ENCODE measurements around the gene VDR. TPM values are rescaled to one million over a fixed set of nuclear protein-coding genes. Genes with fewer than 3 reads are reported as not detected.
A peak's percentile ranks its signal among the peaks of the same experiment; 100 is the strongest.

Gene VDR
- total RNA-seq, 1 donor from 2014 or later = 6.7 TPM

DNA sequence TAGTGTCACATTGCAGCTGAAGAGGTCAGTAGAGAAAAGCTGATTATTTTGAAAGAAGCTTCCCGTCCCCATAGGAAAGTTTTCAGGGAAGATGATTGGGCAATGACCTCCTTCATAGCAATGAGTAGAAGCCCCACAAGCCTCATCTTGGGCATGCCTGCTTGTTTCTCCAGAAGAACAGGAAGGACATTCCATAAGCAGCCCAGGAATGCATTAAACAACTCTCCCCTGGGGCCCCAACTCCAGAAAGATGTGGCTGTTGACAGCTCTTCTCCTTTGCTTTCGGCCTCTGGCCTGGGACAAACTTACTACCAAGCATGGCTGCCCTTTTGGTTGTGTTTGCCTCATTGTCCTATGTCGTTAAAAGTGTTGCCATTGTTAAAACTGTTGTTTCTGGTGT lies 5.7 kb upstream of the VDR start:
- no peak for DNase-seq (ENCODE audit: low read depth)
- no peak overlapping the region for H3K4me3 ChIP-seq (ENCODE audit: low read depth, low read length)
- TF ChIP-seq, protein P1, sequence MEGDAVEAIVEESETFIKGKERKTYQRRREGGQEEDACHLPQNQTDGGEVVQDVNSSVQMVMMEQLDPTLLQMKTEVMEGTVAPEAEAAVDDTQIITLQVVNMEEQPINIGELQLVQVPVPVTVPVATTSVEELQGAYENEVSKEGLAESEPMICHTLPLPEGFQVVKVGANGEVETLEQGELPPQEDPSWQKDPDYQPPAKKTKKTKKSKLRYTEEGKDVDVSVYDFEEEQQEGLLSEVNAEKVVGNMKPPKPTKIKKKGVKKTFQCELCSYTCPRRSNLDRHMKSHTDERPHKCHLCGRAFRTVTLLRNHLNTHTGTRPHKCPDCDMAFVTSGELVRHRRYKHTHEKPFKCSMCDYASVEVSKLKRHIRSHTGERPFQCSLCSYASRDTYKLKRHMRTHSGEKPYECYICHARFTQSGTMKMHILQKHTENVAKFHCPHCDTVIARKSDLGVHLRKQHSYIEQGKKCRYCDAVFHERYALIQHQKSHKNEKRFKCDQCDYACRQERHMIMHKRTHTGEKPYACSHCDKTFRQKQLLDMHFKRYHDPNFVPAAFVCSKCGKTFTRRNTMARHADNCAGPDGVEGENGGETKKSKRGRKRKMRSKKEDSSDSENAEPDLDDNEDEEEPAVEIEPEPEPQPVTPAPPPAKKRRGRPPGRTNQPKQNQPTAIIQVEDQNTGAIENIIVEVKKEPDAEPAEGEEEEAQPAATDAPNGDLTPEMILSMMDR (conservative IDR thresholded peaks at IDR 0.05; ENCODE audit: low read depth, low read length) = no peak

DNA sequence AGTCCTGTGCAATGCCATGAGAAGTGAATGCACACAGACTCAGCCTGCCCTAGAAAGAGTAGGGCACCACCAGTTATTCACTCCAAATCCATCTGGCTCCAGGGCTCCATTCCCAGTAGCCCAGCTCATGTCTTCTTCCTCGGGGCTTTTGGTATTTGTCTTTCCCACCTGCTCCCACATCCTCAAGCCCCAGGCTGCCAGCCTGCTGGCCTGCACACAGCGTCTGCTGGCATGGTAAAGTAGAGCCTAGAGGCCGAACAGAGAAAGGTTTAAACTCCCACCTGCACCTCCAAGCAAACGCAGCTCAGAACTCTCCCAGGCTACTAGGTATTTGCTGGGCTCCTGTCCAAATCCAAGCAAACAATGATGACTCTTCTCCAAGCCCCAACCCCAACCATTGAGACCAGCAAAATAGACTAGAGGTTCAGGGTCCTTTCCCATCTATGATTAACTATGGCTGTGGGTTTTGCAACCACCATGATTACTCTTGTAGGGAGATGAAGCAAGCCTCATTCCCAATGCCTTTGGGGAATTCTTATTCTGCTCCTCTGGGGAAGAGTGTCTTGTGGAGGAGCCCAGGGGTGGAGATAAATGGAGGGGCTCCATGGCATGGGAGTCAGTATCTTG lies 5.2 kb upstream of the VDR start:
- DNase-seq (ENCODE audit: low read depth) = no peak
- TF ChIP-seq, protein P1 (conservative IDR thresholded peaks at IDR 0.05; ENCODE audit: low read depth, low read length) = no peak
- H3K4me3 ChIP-seq (ENCODE audit: low read depth, low read length) = no peak overlapping the region

DNA sequence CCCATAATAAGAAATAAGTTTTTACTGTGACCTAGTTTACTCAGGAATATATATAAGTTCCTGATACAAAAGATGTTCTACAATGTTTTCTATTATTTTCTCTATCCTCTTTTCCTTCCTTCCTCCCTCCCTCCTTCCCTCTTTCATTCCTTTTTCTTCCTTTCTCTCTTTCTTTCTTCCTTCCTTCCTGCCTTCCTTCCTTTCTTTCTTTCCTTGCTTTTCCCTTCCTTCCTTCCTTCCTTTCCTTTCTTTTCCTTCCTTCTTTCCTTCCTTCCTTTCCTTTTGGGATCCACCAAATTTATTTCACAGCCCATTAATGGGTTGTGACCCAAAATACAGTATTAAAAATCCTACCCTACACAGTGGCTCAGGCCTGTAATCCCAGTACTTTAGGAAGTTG lies 3.9 kb upstream of the VDR start:
- H3K4me3 ChIP-seq (ENCODE audit: low read depth, low read length) = no peak overlapping the region
- no peak for DNase-seq (ENCODE audit: low read depth)
- TF ChIP-seq, protein P1 (conservative IDR thresholded peaks at IDR 0.05; ENCODE audit: low read depth, low read length) = no peak

DNA sequence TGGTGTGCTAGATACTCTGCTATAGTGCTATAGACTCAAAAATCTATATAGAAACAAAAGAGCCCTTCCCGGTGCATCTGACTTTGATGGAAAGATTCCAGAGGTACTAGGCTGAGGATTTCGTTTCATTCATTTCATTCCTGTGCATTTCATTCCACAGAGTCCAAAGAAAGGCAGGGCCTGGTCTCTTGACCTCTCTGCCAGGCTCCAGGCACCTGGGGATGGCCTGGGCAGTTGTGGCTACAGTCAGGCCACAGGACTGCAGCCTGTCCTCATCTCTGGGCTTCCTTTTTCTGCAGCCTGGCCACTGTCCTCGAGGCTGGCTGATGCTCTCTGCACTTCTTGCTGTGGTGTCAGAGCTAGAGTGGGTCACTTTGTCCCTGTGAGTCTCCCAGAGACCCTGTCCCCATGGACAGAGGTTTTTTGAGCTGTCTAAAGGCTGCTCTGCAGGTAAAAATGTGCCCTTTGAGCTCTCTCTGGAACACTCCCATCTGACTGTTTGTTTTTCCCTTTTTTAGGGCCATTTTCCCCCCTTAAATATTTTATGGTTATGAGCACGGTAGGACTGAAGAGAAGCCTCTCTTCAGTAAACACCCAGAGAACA lies 3.2 kb upstream of the VDR start:
- TF ChIP-seq, protein P1 (conservative IDR thresholded peaks at IDR 0.05; ENCODE audit: low read depth, low read length) = no peak
- no peak for DNase-seq (ENCODE audit: low read depth)
- H3K4me3 ChIP-seq (ENCODE audit: low read depth, low read length) = no peak overlapping the region

DNA sequence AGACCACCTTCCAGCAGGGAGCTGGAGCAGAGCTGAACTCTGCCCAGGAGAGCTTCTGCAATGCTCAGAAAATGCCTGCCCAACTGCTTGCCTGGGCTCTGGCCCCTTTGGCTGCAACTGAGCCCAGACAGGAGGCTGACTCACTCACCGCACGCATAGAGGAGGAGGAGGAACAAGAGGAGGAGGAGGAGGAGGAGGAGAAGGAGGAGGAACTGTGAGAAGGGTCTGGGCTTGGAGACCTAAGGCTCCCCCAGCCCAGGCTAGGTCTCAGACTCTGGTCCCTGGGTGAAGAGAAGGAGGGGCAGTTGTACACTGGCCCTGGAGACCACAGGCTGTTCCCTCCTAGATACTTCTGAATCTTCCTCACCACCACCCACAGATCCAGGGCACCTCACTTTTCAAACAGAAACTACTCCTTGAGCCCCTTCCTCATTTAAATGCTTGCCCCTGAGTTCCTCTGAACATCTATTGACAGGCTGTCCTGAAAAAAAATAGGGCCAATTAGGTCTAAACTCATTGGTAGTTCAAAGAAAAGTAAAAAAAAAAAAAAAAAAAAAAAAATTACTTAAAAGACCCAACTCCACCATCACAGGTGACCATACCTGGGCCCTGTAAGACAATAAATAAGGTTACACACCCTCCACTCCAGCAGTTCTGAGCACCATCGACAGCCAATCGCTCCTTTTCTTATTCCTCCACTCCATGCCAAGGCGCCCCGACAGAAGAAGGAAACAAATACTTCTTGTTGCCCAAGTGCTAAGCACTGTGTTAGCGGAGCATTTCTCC lies 674 bp downstream of the VDR start:
- H3K4me3 ChIP-seq (ENCODE audit: low read depth, low read length) = peak overlapping the region; percentile 68
- DNase-seq (ENCODE audit: low read depth) = no peak
- TF ChIP-seq, protein P1 (conservative IDR thresholded peaks at IDR 0.05; ENCODE audit: low read depth, low read length) = no peak

DNA sequence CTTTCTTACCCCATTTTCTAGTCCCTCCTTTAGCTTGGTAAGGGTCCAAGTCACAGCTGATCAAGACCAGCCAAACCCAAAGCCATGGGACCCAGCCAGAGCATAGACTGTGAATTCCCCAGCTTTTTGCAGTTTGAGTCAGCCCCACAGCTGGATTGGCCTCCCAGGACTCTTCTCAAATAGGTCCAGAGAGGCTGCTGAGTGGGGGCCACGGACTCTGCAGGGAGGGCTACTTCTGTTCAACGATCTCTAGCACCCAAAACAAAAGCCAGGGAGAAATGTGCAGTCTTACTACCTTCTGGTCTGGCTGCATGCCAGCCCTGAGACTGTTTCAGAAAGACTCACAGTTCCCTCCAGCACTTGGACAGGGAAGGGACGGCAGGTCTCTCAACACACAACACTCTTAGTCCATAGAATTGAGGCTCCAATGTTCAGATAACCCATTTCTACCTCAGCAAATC lies 1.6 kb downstream of the VDR start:
- TF ChIP-seq, protein P1 (conservative IDR thresholded peaks at IDR 0.05; ENCODE audit: low read depth, low read length) = no peak
- DNase-seq (ENCODE audit: low read depth) = no peak
- H3K4me3 ChIP-seq (ENCODE audit: low read depth, low read length) = peak overlapping the region; percentile 68
